Transverse colon (tissue), 4 donors: Measurements from ENCODE around the gene BLVRB. TPM values are rescaled to one million over a fixed set of nuclear protein-coding genes. Genes with fewer than 3 reads are reported as not detected.
"Not testable (repeated sequence)": the region's sequence is repeated elsewhere in the genome, so short reads cannot be mapped to it uniquely, and the experiment has no call there.

Source experiments
- DNase-seq: peaks from one replicate; pipeline ENCODE4 v3.0.0-alpha.2; 2019
- H3K27ac ChIP-seq, 4 donors: fragments of 200-600 bp; sonication (generic); 2 replicates each; pipeline ENCODE4 v1.5.1; 2016 to 2018; ENCODE audit warnings: inconsistent platforms in 4 of 4
- H3K27me3 ChIP-seq: fragments of 200-600 bp; sonication (generic); 2 replicates; pipeline ENCODE4 v1.5.1; 2017; ENCODE audit warnings: inconsistent platforms
- H3K36me3 ChIP-seq, 4 donors: fragments of 200-600 bp; sonication (generic); 2 replicates each; pipeline ENCODE4 v1.5.1; 2017 to 2019; ENCODE audit warnings: inconsistent platforms in 4 of 4
- H3K4me1 ChIP-seq, 4 donors: fragments of 200-600 bp; sonication (generic); 2 replicates each; pipeline ENCODE4 v1.5.1; 2017 to 2020; ENCODE audit warnings: inconsistent platforms in 4 of 4
- H3K4me3 ChIP-seq, 4 donors: fragments of 200-600 bp; sonication (generic); 1 replicate in 1 of 4; 2 replicates in 3 of 4; pipeline versions ENCODE4 v1.5.1 to v1.6.1; 2017 to 2019; ENCODE audit warnings: inconsistent platforms in 4 of 4
- H3K9me3 ChIP-seq, 2 donors: fragments of 200-600 bp; sonication (generic); 2 replicates each; pipeline ENCODE4 v1.5.1; 2017 to 2019; ENCODE audit warnings: inconsistent platforms in 2 of 2
- CTCF ChIP-seq, 5 experiments: fragments of 200-600 bp in 3 of 5; fragments of 450-650 bp in 2 of 5; sonication (generic) in 3 of 5; IDR thresholded peaks; 1 replicate in 2 of 5; 2 replicates in 3 of 5; pipeline ENCODE4 v1.5.1; 2016 to 2017; ENCODE audit warnings: antibody characterized with exemption in 5 of 5, inconsistent platforms in 3 of 5, mild to moderate bottlenecking in 2 of 5, moderate library complexity in 1 of 5
- EP300 ChIP-seq: sonication (generic); formaldehyde crosslinking; IDR thresholded peaks from one replicate; pipeline ENCODE4 v1.6.1; 2017; ENCODE audit warnings: antibody characterized with exemption, low read depth
- POLR2A ChIP-seq: fragments of 450-650 bp; IDR thresholded peaks from one replicate; pipeline ENCODE4 v1.6.1; 2016; ENCODE audit warnings: antibody characterized with exemption, mild to moderate bottlenecking, moderate library complexity
- POLR2AphosphoS5 ChIP-seq, 3 donors: sonication (generic); formaldehyde crosslinking; IDR thresholded peaks; one replicate each; pipeline ENCODE4 v1.6.1; 2016; ENCODE audit warnings: antibody characterized with exemption in 3 of 3
- WGBS, 2 donors: methylation state at CpG; one replicate each; pipeline ENCODE4 v1.1.5; 2018; ENCODE audit warnings: low coverage in 1 of 2; 5-methylcytosine and 5-hydroxymethylcytosine counted together
- in situ Hi-C, 4 donors: fragments of 200-750 bp; cut with MboI; loops; one replicate each; pipeline versions ENCODE4 v1.15.0 to v1.15.1; 2017; ENCODE audit warnings: low sequenced_read_pairs in 3 of 4, low pct_ligation_motif_present in 1 of 4, low pct_unique_long_range_greater_than_20kb in 1 of 4
- intact Hi-C: fragments of 100-400 bp; cut with DNase I; formaldehyde crosslinking; loops from one replicate; pipeline ENCODE4 v1.15.1; 2023; ENCODE audit warnings: low total_unique reads
- total RNA-seq, 4 donors: library from RNA; depleted of rRNA; stranded (reverse); fragments of >200 nt; gene quantifications; one replicate each; pipeline ENCODE4 v1.1.0, GENCODE V29; 2016

The BLVRB gene
- total RNA-seq, 4 donors from 2014 or later: 81.5 to 193 (median 147) TPM

DNA sequence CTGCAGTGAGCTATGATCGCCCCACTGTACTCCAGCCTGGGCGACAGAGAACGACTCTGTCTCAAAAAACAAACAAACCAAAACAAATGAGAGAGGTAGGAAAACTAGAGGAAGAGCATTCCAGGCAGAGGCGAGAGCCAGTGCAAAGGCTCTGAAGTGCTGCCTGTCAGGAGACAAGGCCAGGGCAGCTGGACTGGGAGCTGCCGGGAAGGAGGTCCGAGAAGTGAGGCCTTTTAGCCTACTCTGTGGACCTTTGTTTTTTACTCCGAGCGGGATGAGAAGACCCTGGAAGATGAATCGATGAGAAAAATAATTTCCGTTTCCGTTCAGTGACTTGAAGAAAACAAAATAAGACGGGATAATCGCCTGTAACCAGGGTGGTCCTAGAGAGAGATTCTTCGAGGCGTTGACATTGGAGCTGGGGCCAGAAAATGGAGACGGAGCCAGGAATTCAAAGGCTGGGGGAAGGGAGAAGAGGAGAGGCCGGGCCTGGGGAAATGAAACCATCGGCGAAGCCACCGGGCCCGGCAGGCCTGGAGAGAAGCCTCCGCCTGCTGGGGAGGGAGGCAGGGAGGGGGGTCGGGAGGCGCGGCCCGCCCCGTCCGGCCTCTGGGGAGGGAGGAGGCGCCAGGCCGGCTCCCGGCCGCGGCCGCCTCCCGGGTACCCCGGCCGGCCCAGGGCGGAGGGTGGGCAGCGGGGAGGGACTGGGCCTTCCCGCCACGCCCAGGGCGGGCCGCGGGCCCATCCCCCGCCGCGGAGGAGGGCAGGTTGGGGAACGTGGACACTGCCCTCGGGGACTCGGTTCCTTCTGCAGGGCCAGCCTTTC is 31.9 kb downstream of the BLVRB start:
- Histone ChIP-seq H3K9me3 (no peaks in the 10 kb centered on the region), H3K4me1 (peaks cover 12 to 31% (median 23%) of the 10 kb centered on the region in 4 donors), H3K36me3 (no peaks in the 10 kb centered on the region), H3K27me3 (no peaks in the 10 kb centered on the region), H3K4me3 (peak overlapping the region; percentile 22 to 54 (median 34)), H3K27ac (peak overlapping the region; percentile 93 to 97 (median 96))
- WGBS, 2 donors: 6 to 12% methylated on average over 17 to 24 of the region's 50 CpGs
- in situ Hi-C loops: no loop called here
- peak; percentile 92 for DNase-seq
- intact Hi-C loops: no loop called here
- no peak for TF ChIP-seq CTCF (IDR thresholded peaks at IDR 0.05)
- TF ChIP-seq POLR2A: peak; percentile 77
- no peak for TF ChIP-seq EP300
- TF ChIP-seq POLR2AphosphoS5 (IDR thresholded peaks at IDR 0.05): peak; percentile 51 to 77 (median 69)

DNA sequence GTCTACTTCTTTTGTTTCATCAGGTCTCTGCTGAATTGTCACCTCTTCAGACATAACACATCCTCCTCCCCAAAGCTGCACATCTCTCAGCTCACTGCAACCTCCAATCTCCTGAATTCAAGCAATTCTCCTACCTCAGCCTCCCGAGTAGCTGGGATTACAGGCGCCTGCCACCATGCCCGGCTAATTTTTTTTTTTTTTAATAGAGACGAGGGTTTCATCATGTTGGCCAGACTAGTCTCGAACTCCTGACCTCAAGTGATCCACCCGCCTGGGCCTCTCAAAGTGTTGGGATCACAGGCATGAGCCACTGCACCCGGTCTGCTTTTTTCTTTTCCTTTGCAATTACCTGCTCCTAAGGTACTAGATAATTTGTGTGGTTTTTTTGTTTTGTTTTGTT is 32.8 kb downstream of the BLVRB start:
- intact Hi-C loops, H3K36me3 ChIP-seq: not testable (repeated sequence)
- peak overlapping the region in 3 of 4 donors; percentile 33 to 54 (median 34) for H3K4me3 ChIP-seq

DNA sequence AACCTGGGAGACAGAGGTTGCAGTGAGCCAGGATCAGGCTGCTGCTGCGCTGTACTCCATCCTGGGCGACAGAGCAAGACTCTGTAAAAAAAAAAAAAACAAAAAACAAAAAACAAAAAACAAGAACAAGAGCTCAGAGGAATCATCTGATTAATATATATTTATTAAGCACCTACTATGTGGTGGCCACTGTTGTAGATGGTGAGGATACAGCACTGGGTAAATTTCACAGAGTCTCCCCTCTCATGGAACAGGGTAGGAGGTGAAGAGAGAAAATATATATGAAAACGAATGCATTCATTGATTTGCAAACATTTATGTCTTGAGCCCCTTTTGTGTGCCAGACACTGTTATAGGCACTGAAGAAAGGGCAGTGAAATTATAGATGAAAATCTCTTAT is 33.8 kb downstream of the BLVRB start:
- DNase-seq: no peak
- Histone ChIP-seq H3K9me3 (no peaks in the 10 kb centered on the region), H3K36me3 (no peaks in the 10 kb centered on the region), H3K4me1 (peaks cover 12 to 38% (median 26%) of the 10 kb centered on the region in 4 donors), H3K27me3 (no peaks in the 10 kb centered on the region), H3K27ac (peak overlapping the region in 3 of 4 donors; percentile 96 to 97 (median 96)), H3K4me3 (no peak overlapping the region)
- no peak for TF ChIP-seq POLR2AphosphoS5 (IDR thresholded peaks at IDR 0.05)
- no peak for TF ChIP-seq POLR2A
- TF ChIP-seq EP300: no peak
- TF ChIP-seq CTCF (IDR thresholded peaks at IDR 0.05): no peak
- whole genome bisulfite sequencing, 2 donors: 86 to 88% methylated on average over 1 to 3 of the region's 3 CpGs
- in situ Hi-C loops (no loop called here), intact Hi-C loops (no loop called here)

More for the DNA sequence above, 32.8 kb downstream of the BLVRB start:
- DNase-seq, H3K9me3 ChIP-seq, in situ Hi-C loops, H3K27me3 ChIP-seq: not testable (repeated sequence)
- WGBS, 2 donors: 29 to 39% methylated on average over 6 to 7 of the region's 7 CpGs
- peak overlapping the region; percentile 93 to 97 (median 96) for H3K27ac ChIP-seq
- peaks cover 12 to 31% (median 23%) of the 10 kb centered on the region in 4 donors for H3K4me1 ChIP-seq

- H3K36me3 ChIP-seq, H3K9me3 ChIP-seq, H3K27me3 ChIP-seq, DNase-seq, H3K4me3 ChIP-seq, in situ Hi-C loops, intact Hi-C loops, H3K27ac ChIP-seq: not testable (repeated sequence)
- H3K4me1 ChIP-seq: peaks cover 12 to 42% (median 29%) of the 10 kb centered on the region in 4 donors
- 93 to 100% methylated on average over 10 of the region's 10 CpGs for WGBS, 2 donors
Observed at GRCh38 chr19:40430242-40430641, 35.3 kb downstream of the BLVRB start.

DNA sequence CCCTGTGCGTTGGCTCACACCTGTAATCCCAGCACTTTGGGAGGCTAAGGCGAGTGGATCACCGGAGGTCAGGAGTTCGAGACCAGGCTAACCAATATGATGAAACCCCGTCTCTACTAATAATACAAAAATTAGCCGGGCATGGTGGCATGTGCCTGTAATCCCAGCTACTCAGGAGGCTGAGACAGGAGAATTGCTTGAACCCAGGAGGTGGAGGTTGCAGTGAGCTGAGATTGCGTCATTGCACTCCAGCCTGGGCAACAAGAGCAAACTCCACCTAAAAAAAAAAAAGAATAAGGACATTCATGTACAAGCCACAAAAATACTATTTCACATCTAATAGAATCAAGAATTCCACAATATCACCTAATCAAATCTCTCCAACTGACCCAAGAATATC is 37.3 kb downstream of the BLVRB start:
- WGBS, 2 donors: 90 to 96% methylated on average over 3 to 7 of the region's 7 CpGs
- H3K36me3 ChIP-seq, H3K9me3 ChIP-seq, intact Hi-C loops, H3K27ac ChIP-seq, DNase-seq, H3K4me3 ChIP-seq, H3K27me3 ChIP-seq: not testable (repeated sequence)
- peaks cover 16 to 42% (median 32%) of the 10 kb centered on the region in 4 donors for H3K4me1 ChIP-seq
- in situ Hi-C loops: loop anchor here in 1 of 4 donors (10.0 kb wide), 1 partner anchor 143 kb away; the partner anchor contains the start of gene AKT2
